Mucosa of descending colon (tissue), 3 donors: Measurements from ENCODE around the gene CCNK. TPM values are rescaled to one million over a fixed set of nuclear protein-coding genes. Genes with fewer than 3 reads are reported as not detected.

ENCODE experiments used
- ATAC-seq: fragments of 200-7000 bp; cut with Tn5 transposase; one replicate; pipeline ENCODE4 v1.9.1; 2020; ENCODE audit warnings: mild to moderate bottlenecking, moderate library complexity
- DNase-seq, 3 donors: peaks; one replicate each; pipeline ENCODE4 v3.0.0-alpha.2; 2020
- H3K36me3 ChIP-seq: fragments of 200-600 bp; one replicate; pipeline ENCODE4 v1.8.0; 2021; ENCODE audit warnings: low read depth, mild to moderate bottlenecking
- H3K4me1 ChIP-seq: fragments of 200-600 bp; one replicate; pipeline ENCODE4 v1.8.0; 2021; ENCODE audit warnings: low read depth, mild to moderate bottlenecking
- H3K4me3 ChIP-seq: fragments of 200-600 bp; one replicate; pipeline ENCODE4 v1.8.0; 2021; ENCODE audit warnings: mild to moderate bottlenecking
- H3K9me3 ChIP-seq: fragments of 200-600 bp; one replicate; pipeline ENCODE4 v1.8.0; 2021; ENCODE audit warnings: mild to moderate bottlenecking
- intact Hi-C, 2 donors: fragments of 100-400 bp; cut with DNase I in 1 of 2; cut with micrococcal nuclease in 1 of 2; formaldehyde crosslinking; loops; one replicate each; pipeline versions ENCODE4 v1.11.0 to v1.11.1; 2022; cut with DNase I, micrococcal nuclease
- total RNA-seq, 3 donors: library from RNA; stranded (reverse); fragmentation: NEBNext Ultra II Directional in 2 of 3; extraction: Animal tissue kit (Norgen Biotek cat#: 25700) in 2 of 3; gene quantifications; one replicate each; pipeline versions ENCODE4 v1.2.1 to v1.2.4, GENCODE V29; 2021 to 2023
- TF ChIP-seq, protein P1 (sequence below): fragments of 200-600 bp; IDR thresholded peaks from one replicate; pipeline ENCODE4 v1.8.0; 2022; ENCODE audit warnings: antibody characterized with exemption, mild to moderate bottlenecking
- donor health status: DM: no; HTN: no; CAD: no; lungs with moderate emphysema.
- donor health status: DM: no; HTN: no; CAD: no.
- donor health status: DM: no; HTN: yes; CAD: no.

CCNK gene
- total RNA-seq, 3 donors from 2014 or later = 47.4 to 68.4 (median 64.5) TPM

DNA sequence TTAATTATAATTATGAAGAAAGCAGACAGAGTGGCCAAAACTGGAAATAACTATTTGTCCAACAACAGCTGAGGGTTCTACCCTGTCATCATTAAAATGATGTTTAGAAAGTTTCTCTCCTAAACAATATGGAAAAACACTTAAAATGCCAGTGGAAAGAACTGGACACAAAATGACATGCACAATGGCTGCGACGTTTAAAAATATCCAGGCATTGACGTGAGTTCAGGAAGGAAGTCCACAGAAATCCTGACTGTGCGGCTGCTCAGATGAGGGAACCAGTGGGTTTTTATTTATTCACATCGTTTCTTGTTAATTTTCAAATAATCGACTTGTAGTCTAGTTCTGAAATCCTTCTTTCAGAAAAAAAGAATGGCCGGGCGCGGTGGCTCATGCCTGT is 58.3 kb downstream of the CCNK start:
- ATAC-seq (no peak), DNase-seq (no peak)
- TF ChIP-seq, protein P1, sequence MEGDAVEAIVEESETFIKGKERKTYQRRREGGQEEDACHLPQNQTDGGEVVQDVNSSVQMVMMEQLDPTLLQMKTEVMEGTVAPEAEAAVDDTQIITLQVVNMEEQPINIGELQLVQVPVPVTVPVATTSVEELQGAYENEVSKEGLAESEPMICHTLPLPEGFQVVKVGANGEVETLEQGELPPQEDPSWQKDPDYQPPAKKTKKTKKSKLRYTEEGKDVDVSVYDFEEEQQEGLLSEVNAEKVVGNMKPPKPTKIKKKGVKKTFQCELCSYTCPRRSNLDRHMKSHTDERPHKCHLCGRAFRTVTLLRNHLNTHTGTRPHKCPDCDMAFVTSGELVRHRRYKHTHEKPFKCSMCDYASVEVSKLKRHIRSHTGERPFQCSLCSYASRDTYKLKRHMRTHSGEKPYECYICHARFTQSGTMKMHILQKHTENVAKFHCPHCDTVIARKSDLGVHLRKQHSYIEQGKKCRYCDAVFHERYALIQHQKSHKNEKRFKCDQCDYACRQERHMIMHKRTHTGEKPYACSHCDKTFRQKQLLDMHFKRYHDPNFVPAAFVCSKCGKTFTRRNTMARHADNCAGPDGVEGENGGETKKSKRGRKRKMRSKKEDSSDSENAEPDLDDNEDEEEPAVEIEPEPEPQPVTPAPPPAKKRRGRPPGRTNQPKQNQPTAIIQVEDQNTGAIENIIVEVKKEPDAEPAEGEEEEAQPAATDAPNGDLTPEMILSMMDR = no peak
- H3K36me3 ChIP-seq = no peaks in the 10 kb centered on the region
- H3K4me3 ChIP-seq = no peak overlapping the region
- H3K4me1 ChIP-seq = peaks cover 4% of the 10 kb centered on the region
- H3K9me3 ChIP-seq = no peaks in the 10 kb centered on the region
- intact Hi-C loops = no loop called here

DNA sequence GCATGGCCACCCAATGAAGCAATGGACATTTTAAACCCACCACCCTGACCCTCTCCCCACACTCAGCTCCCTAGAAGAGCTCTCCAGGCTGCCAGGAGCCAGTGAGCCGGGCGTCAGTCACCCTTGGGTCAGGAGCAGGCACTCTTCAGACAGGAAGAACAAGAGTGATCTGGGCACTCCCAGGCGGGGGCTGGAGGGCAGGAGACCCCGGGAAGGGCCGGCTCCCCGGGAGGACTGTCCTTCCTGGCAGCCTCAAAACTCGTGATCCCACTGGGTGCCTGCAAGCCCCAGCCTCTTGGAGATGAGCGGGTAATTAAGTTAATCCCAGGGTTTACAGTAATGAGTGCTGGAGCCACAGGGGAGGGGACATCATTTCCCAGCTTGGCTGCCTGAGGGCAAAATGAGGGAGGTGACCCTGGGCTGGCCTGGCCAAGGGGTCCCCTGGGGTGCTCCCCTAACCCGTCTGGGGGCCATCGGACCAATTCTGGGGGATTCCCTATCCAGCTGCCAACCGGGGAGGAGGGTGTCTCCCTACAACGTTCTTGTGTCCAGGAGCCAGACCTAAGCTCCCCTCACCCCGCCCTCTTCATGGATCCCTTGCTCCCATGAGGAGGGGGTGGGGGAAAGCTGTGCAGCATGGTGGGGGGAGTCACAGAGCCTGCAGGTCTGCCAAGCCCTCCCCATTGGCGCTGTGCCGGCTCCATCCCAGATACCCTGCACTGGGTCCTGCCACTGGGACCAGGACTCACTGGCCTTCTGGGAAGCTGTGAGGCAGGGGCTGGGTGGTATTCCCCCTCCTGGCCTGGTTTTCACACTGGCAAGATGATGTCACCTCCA is 59.2 kb downstream of the CCNK start:
- H3K4me1 ChIP-seq = peaks cover 4% of the 10 kb centered on the region

DNA sequence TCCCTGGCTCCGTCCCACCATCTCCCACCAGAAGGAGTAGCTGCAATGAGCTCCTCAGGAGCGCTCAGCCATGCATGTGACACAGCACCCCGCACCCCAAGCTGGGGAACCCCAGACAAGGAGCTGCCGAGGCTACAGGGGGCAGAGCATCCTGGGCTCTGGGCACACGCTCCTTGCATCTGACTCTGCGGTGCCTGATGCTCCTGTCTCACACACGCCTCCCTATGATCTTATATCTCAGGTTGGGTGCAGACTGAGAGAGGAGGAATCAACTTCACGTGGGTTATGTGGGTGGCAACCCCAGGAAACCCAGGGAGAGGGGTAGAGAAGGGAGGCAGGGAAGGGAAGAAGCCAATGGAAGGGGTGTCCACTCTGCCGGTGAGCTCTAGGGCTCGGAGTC is 60.0 kb downstream of the CCNK start:
- DNase-seq (no peak), ATAC-seq (no peak)
- H3K9me3 ChIP-seq = no peaks in the 10 kb centered on the region
- H3K36me3 ChIP-seq = no peaks in the 10 kb centered on the region
- intact Hi-C loops = no loop called here
- H3K4me1 ChIP-seq = peaks cover 4% of the 10 kb centered on the region
- H3K4me3 ChIP-seq = no peak overlapping the region
- TF ChIP-seq, protein P1 = no peak

More for the DNA sequence above, 59.2 kb downstream of the CCNK start:
- Histone ChIP-seq H3K9me3 (no peaks in the 10 kb centered on the region), H3K4me3 (no peak overlapping the region), H3K36me3 (no peaks in the 10 kb centered on the region)
- ATAC-seq (no peak), DNase-seq (no peak)
- TF ChIP-seq, protein P1 = no peak
- intact Hi-C loops = no loop called here

DNA sequence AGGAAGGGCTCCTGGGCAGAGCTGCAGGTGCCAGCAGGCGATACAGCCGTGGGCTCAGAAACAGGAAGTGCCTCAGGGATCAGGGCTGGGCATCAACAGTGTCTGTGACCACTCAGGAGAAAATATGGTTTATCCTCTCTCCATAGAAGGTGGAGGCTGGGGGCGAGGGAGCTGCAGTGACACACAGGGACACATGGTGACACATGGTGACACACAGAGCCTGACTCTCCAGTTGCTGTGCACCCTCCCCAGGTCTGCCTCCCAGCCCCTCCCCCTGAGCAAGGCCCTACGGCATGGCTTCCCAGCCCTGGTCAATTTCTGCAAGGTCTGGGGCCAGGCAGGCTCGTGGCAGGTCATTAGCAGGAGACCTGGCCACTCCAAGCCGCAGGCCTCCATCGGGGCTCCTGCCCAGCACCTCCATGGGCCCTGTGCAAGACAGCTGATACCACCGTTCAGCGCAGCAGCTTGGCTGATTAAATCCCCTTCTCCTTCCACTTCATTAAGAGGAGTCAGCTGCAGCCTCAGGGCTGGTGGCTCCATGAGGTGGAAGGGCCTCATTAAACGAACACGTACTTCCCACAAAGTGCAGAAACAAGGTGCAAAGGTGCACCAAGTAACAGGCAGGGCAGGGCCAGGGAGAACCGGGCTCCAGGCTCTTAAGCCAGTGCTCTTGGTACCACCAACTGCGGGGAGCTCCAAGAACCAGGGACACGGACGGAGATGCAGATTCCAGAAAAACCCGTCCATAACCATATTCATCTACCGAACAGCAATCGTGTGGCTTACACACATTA is 60.7 kb downstream of the CCNK start:
- TF ChIP-seq, protein P1 = no peak
- ATAC-seq (peak; percentile 24), DNase-seq (no peak)
- no peaks in the 10 kb centered on the region for H3K36me3 ChIP-seq
- no peak overlapping the region for H3K4me3 ChIP-seq
- H3K9me3 ChIP-seq = no peaks in the 10 kb centered on the region
- intact Hi-C loops = no loop called here
- peaks cover 4% of the 10 kb centered on the region for H3K4me1 ChIP-seq

DNA sequence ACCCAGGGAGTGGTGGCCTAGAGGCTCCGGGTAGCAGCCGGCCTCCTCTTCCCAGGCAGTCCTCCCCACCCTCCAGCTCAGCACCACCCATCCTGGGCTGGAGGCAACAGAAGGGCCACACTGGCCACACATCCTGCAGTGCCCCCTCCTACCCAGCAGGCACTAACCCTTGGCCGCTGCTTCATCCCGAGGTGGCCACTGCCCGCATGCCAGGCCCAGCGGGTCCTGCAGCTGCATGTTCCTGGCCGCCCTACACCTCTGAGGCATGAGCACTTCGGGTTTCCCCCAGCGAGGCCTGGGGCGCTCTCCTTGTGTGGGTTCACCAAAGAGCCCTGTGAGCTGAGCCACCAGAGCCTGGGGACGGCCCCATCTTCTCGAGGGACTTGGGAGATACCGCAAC is 61.4 kb downstream of the CCNK start:
- TF ChIP-seq, protein P1 = no peak
- Histone ChIP-seq H3K4me3 (no peak overlapping the region), H3K4me1 (peaks cover 4% of the 10 kb centered on the region), H3K36me3 (no peaks in the 10 kb centered on the region), H3K9me3 (no peaks in the 10 kb centered on the region)
- intact Hi-C loops = no loop called here
- no peak for ATAC-seq
- no peak for DNase-seq
